WTC11 (cell line): ENCODE data around the gene FBXL2. TPM values are rescaled to one million over a fixed set of nuclear protein-coding genes. Genes with fewer than 3 reads are reported as not detected.

Experiments
- ATAC-seq: fragments of 200-7000 bp; cut with Tn5 transposase; 2 replicates; pipeline ENCODE4 v1.10.0; 2021; ENCODE audit warnings: mild to moderate bottlenecking, moderate library complexity
- CTCF ChIA-PET: fragments of 300-600 bp; sonication (Branson Sonifier 250); formaldehyde crosslinking; loops from one replicate; lab custom pipeline; 2021; ENCODE audit warnings: antibody characterized with exemption; lab: Charles Lee
- POLR2A ChIA-PET: fragments of 350-600 bp; sonication (Branson Sonifier 250); formaldehyde crosslinking; loops from one replicate; lab custom pipeline; 2021; ENCODE audit warnings: antibody characterized with exemption; lab: Charles Lee
- DNase-seq: peaks from one replicate; pipeline ENCODE4 v3.0.0; 2021; ENCODE audit warnings: low spot score
- H3K27ac Mint-ChIP-seq: 2 replicates; pipeline ENCODE4 v1.8.0; 2021; ENCODE audit warnings: mixed read lengths
- H3K27me3 Mint-ChIP-seq: 2 replicates; pipeline ENCODE4 v1.8.0; 2021; ENCODE audit warnings: low read depth, mild to moderate bottlenecking, moderate library complexity, mixed read lengths
- H3K36me3 Mint-ChIP-seq: 2 replicates; pipeline ENCODE4 v1.8.0; 2021; ENCODE audit warnings: mixed read lengths
- H3K4me1 Mint-ChIP-seq: 2 replicates; pipeline ENCODE4 v1.8.0; 2022; ENCODE audit warnings: mixed read lengths
- H3K4me3 Mint-ChIP-seq: 2 replicates; pipeline ENCODE4 v1.8.0; 2021; ENCODE audit warnings: mild to moderate bottlenecking, moderate library complexity, mixed read lengths
- H3K9me3 Mint-ChIP-seq: 2 replicates; pipeline ENCODE4 v1.8.0; 2021; ENCODE audit warnings: mixed read lengths
- AR ChIP-seq: fragments of 250-450 bp; sonication (Bioruptor Pico); IDR thresholded peaks from 2 replicates; pipeline ENCODE4 v1.9.0; 2021; ENCODE audit warnings: mild to moderate bottlenecking
- CREB1 ChIP-seq: sonication (generic); formaldehyde crosslinking; IDR thresholded peaks from 2 replicates; pipeline ENCODE4 v1.8.0; 2023; ENCODE audit warnings: mild to moderate bottlenecking, missing genetic modification reagents
- ERG ChIP-seq: fragments of 250-450 bp; sonication (Bioruptor Pico); IDR thresholded peaks from 2 replicates; pipeline ENCODE4 v1.8.0; 2021; ENCODE audit warnings: mild to moderate bottlenecking
- GTF2I ChIP-seq: fragments of 250-450 bp; sonication (Bioruptor Pico); conservative IDR thresholded peaks from 2 replicates; pipeline ENCODE4 v1.4.0; 2021; ENCODE audit warnings: mild to moderate bottlenecking
- KAT7 ChIP-seq: sonication (generic); formaldehyde crosslinking; IDR thresholded peaks from 2 replicates; pipeline ENCODE4 v1.8.1; 2023; ENCODE audit warnings: missing genetic modification reagents, mild to moderate bottlenecking, borderline replicate concordance
- MLX ChIP-seq: sonication (generic); formaldehyde crosslinking; IDR thresholded peaks from 2 replicates; pipeline ENCODE4 v1.8.1; 2023; ENCODE audit warnings: mild to moderate bottlenecking, missing genetic modification reagents, moderate library complexity
- MXD4 ChIP-seq: fragments of 250-450 bp; sonication (Bioruptor Pico); IDR thresholded peaks from 2 replicates; pipeline ENCODE4 v1.8.0; 2021; ENCODE audit warnings: mild to moderate bottlenecking, moderate library complexity, borderline replicate concordance
- NFYB ChIP-seq: sonication (generic); formaldehyde crosslinking; conservative IDR thresholded peaks from 2 replicates; pipeline ENCODE4 v1.8.0; 2022; ENCODE audit warnings: low read depth, missing genetic modification reagents
- NR2C2 ChIP-seq: sonication (generic); formaldehyde crosslinking; IDR thresholded peaks from 2 replicates; pipeline ENCODE4 v1.8.0; 2022; ENCODE audit warnings: mild to moderate bottlenecking, missing genetic modification reagents
- NR3C1 ChIP-seq: sonication (generic); formaldehyde crosslinking; conservative IDR thresholded peaks from 2 replicates; pipeline ENCODE4 v1.8.1; 2023; ENCODE audit warnings: low read depth, mild to moderate bottlenecking, missing genetic modification reagents
- RELA ChIP-seq: sonication (generic); formaldehyde crosslinking; IDR thresholded peaks from 2 replicates; pipeline ENCODE4 v1.8.1; 2022; ENCODE audit warnings: missing genetic modification reagents, mild to moderate bottlenecking, borderline replicate concordance
- SOX15 ChIP-seq: fragments of 250-450 bp; sonication (Bioruptor Pico); IDR thresholded peaks from 2 replicates; pipeline ENCODE4 v1.9.0; 2021; ENCODE audit warnings: mild to moderate bottlenecking
- ZNF232 ChIP-seq: sonication (generic); formaldehyde crosslinking; IDR thresholded peaks from 2 replicates; pipeline ENCODE4 v1.8.0; 2022; ENCODE audit warnings: mild to moderate bottlenecking, missing genetic modification reagents
- ZNF671 ChIP-seq: fragments of 250-450 bp; sonication (Bioruptor Pico); IDR thresholded peaks from 2 replicates; pipeline ENCODE4 v1.8.0; 2021; ENCODE audit warnings: mild to moderate bottlenecking
- total RNA-seq: library from RNA; stranded (reverse); gene quantifications from 3 replicates; pipeline ENCODE4 v1.2.3, GENCODE V29; 2021
- TF ChIP-seq, protein P1 (sequence below): sonication (generic); formaldehyde crosslinking; IDR thresholded peaks from 2 replicates; pipeline ENCODE4 v1.8.0; 2022; ENCODE audit warnings: mild to moderate bottlenecking, missing genetic modification reagents
- TF ChIP-seq, protein P2 (sequence below): sonication (generic); formaldehyde crosslinking; IDR thresholded peaks from 2 replicates; pipeline ENCODE4 v1.8.1; 2023; ENCODE audit warnings: mild to moderate bottlenecking, missing genetic modification reagents
- TF ChIP-seq, protein P3 (sequence below): sonication (generic); formaldehyde crosslinking; IDR thresholded peaks from 2 replicates; pipeline ENCODE4 v1.8.1; 2023; ENCODE audit warnings: mild to moderate bottlenecking, moderate library complexity, missing genetic modification reagents
- TF ChIP-seq, protein P4 (sequence below): fragments of 200-600 bp; IDR thresholded peaks from 2 replicates; pipeline ENCODE4 v1.8.0; 2022; ENCODE audit warnings: antibody characterized with exemption

The FBXL2 gene
- total RNA-seq, 1 experiment from 2014 or later, result 2.9 TPM

DNA sequence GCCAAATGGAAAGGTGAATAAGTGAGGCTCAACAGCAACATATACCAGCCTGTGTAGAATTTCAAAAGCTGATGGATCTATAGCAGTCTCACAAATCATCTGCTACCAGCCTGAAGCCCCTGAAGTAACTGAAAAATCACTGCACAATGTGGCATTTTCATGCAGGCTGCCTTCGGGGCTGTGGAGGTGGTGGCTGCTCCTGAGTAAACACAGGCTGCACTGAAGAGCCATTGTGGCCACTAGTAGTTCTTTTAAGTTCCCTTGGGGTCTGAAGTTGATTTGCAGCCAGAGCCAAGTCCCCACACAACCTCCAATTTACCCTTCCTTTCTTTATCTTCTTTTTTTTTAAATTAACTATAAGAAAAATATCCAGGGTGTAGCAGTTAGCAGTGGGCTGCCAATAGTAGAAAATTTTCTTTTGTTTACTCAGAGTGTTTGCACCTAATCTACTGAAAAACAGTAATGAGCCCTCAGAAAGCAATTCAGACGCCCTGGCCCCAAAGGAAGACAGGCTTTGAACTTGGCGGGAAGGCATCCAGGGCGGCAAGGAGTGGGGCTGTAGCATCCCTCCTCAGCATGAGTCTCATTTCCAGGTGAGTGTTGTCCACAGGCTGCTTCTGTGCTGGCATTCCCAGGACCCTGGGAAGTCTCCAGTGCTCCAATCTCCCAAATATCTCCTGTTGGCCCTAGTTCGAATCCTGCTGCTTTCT, 45.3 kb upstream of the FBXL2 start:
- H3K27ac Mint-ChIP-seq, result no peak overlapping the region
- no peak overlapping the region for H3K4me3 Mint-ChIP-seq
- ATAC-seq (peak; percentile 61), DNase-seq (no peak)
- H3K27me3 Mint-ChIP-seq, result peaks cover 6% of the 10 kb centered on the region
- H3K36me3 Mint-ChIP-seq, result no peaks in the 10 kb centered on the region
- no peak for TF ChIP-seq RELA
- POLR2A ChIA-PET, result no interaction called here
- CTCF ChIA-PET, result no interaction called here
- H3K4me1 Mint-ChIP-seq, result no peaks in the 10 kb centered on the region
- peaks cover 5% of the 10 kb centered on the region; the same call in 1 of the 2 replicates for H3K9me3 Mint-ChIP-seq

GRCh38 chr3:33233884-33234283, 43.4 kb upstream of the FBXL2 start:
- peaks cover 9% of the 10 kb centered on the region for H3K9me3 Mint-ChIP-seq
- H3K36me3 Mint-ChIP-seq, result no peaks in the 10 kb centered on the region
- no peak for DNase-seq
- TF ChIP-seq KAT7 (CRISPR knock-in tag), result no peak
- no peak for TF ChIP-seq MLX (CRISPR knock-in tag)
- TF ChIP-seq SOX15 (CRISPR knock-in tag), result no peak
- TF ChIP-seq, protein P1, sequence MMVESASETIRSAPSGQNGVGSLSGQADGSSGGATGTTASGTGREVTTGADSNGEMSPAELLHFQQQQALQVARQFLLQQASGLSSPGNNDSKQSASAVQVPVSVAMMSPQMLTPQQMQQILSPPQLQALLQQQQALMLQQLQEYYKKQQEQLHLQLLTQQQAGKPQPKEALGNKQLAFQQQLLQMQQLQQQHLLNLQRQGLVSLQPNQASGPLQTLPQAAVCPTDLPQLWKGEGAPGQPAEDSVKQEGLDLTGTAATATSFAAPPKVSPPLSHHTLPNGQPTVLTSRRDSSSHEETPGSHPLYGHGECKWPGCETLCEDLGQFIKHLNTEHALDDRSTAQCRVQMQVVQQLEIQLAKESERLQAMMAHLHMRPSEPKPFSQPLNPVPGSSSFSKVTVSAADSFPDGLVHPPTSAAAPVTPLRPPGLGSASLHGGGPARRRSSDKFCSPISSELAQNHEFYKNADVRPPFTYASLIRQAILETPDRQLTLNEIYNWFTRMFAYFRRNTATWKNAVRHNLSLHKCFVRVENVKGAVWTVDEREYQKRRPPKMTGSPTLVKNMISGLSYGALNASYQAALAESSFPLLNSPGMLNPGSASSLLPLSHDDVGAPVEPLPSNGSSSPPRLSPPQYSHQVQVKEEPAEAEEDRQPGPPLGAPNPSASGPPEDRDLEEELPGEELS (CRISPR knock-in tag), result no peak
- TF ChIP-seq, protein P2, sequence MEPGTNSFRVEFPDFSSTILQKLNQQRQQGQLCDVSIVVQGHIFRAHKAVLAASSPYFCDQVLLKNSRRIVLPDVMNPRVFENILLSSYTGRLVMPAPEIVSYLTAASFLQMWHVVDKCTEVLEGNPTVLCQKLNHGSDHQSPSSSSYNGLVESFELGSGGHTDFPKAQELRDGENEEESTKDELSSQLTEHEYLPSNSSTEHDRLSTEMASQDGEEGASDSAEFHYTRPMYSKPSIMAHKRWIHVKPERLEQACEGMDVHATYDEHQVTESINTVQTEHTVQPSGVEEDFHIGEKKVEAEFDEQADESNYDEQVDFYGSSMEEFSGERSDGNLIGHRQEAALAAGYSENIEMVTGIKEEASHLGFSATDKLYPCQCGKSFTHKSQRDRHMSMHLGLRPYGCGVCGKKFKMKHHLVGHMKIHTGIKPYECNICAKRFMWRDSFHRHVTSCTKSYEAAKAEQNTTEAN, result no peak
- no peak for TF ChIP-seq ZNF232 (CRISPR knock-in tag)
- TF ChIP-seq NR2C2, result no peak
- no peak for TF ChIP-seq CREB1 (CRISPR knock-in tag)
- no peak for TF ChIP-seq ERG (CRISPR knock-in tag)
- no peak for TF ChIP-seq MXD4 (CRISPR knock-in tag)
- TF ChIP-seq, protein P3, sequence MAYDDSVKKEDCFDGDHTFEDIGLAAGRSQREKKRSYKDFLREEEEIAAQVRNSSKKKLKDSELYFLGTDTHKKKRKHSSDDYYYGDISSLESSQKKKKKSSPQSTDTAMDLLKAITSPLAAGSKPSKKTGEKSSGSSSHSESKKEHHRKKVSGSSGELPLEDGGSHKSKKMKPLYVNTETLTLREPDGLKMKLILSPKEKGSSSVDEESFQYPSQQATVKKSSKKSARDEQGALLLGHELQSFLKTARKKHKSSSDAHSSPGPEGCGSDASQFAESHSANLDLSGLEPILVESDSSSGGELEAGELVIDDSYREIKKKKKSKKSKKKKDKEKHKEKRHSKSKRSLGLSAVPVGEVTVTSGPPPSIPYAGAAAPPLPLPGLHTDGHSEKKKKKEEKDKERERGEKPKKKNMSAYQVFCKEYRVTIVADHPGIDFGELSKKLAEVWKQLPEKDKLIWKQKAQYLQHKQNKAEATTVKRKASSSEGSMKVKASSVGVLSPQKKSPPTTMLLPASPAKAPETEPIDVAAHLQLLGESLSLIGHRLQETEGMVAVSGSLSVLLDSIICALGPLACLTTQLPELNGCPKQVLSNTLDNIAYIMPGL, result no peak
- TF ChIP-seq GTF2I (CRISPR knock-in tag), result no peak
- no peak for TF ChIP-seq ZNF671 (CRISPR knock-in tag)
- peaks cover 6% of the 10 kb centered on the region for H3K27me3 Mint-ChIP-seq
- ChIA-PET CTCF (interaction anchor here (0.8 to 1.6 kb wide), 3 partner anchors 17 to 139 kb away, joined by 3 to 8 read pairs (median 5); no protein-coding TSS in a partner anchor), POLR2A (no interaction called here)
- ATAC-seq, result no peak
- no peak overlapping the region for H3K27ac Mint-ChIP-seq
- H3K4me1 Mint-ChIP-seq, result no peaks in the 10 kb centered on the region
- no peak overlapping the region for H3K4me3 Mint-ChIP-seq

GRCh38 chr3:33236005-33236404, 41.2 kb upstream of the FBXL2 start:
- peaks cover 9% of the 10 kb centered on the region for H3K9me3 Mint-ChIP-seq
- H3K4me3 Mint-ChIP-seq, result no peak overlapping the region
- no peaks in the 10 kb centered on the region for H3K27me3 Mint-ChIP-seq
- no peak for ATAC-seq
- DNase-seq, result no peak
- no peaks in the 10 kb centered on the region for H3K4me1 Mint-ChIP-seq
- no peaks in the 10 kb centered on the region for H3K36me3 Mint-ChIP-seq
- no peak overlapping the region for H3K27ac Mint-ChIP-seq
- ChIA-PET POLR2A (no interaction called here), CTCF (interaction anchor here (1.9 kb wide), 1 partner anchor 137 kb away, joined by 5 read pairs; no protein-coding TSS in a partner anchor)
- TF ChIP-seq NFYB (no peak), AR (CRISPR knock-in tag) (no peak), NR3C1 (CRISPR knock-in tag) (no peak), MLX (CRISPR knock-in tag) (no peak)
- TF ChIP-seq, protein P4, sequence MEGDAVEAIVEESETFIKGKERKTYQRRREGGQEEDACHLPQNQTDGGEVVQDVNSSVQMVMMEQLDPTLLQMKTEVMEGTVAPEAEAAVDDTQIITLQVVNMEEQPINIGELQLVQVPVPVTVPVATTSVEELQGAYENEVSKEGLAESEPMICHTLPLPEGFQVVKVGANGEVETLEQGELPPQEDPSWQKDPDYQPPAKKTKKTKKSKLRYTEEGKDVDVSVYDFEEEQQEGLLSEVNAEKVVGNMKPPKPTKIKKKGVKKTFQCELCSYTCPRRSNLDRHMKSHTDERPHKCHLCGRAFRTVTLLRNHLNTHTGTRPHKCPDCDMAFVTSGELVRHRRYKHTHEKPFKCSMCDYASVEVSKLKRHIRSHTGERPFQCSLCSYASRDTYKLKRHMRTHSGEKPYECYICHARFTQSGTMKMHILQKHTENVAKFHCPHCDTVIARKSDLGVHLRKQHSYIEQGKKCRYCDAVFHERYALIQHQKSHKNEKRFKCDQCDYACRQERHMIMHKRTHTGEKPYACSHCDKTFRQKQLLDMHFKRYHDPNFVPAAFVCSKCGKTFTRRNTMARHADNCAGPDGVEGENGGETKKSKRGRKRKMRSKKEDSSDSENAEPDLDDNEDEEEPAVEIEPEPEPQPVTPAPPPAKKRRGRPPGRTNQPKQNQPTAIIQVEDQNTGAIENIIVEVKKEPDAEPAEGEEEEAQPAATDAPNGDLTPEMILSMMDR, result no peak
